CD4-positive, alpha-beta T cell (primary cell): ENCODE measurements around the gene MED12L. TPM values are rescaled to one million over a fixed set of nuclear protein-coding genes. Genes with fewer than 3 reads are reported as not detected.
"Not testable (repeated sequence)": the region's sequence is repeated elsewhere in the genome, so short reads cannot be mapped to it uniquely, and the experiment has no call there.

ENCODE experiments used
- ATAC-seq: fragments of 200-7000 bp; cut with Tn5 transposase; one replicate; pipeline ENCODE4 v1.10.0; 2022; ENCODE audit warnings: mild to moderate bottlenecking; ENCODE audit not compliant: poor library complexity
- CTCF ChIA-PET: fragments of 350-600 bp; sonication (Branson Sonifier 250); formaldehyde crosslinking; loops from one replicate; lab custom pipeline; 2021; ENCODE audit warnings: antibody characterized with exemption, inconsistent platforms; lab: Charles Lee
- POLR2A ChIA-PET: fragments of 350-600 bp; sonication (Branson Sonifier 250); formaldehyde crosslinking; loops from one replicate; lab custom pipeline; 2021; ENCODE audit warnings: antibody characterized with exemption, inconsistent platforms; lab: Charles Lee
- DNase-seq, 14 experiments: peaks; one replicate each; pipeline ENCODE4 v3.0.0-alpha.2; 2013 to 2020; ENCODE audit warnings: mixed read lengths in 2 of 14
- H3K27ac ChIP-seq, 2 donors: one replicate each; pipeline versions ENCODE4 v1.5.1 to v1.7.0; 2013; ENCODE audit warnings: low read length in 2 of 2, low read depth in 1 of 2, mild to moderate bottlenecking in 1 of 2
- H3K27me3 ChIP-seq, 2 experiments: 1 replicate in 1 of 2; 2 replicates in 1 of 2; pipeline versions ENCODE4 v1.6.1 to v1.7.0; 2013; ENCODE audit warnings: low read length in 2 of 2, control low read depth in 1 of 2, mild to moderate bottlenecking in 1 of 2, moderate library complexity in 1 of 2; ENCODE audit not compliant: insufficient read depth in 2 of 2, control insufficient read depth in 1 of 2
- H3K36me3 ChIP-seq: one replicate; pipeline ENCODE4 v1.6.1; 2013; ENCODE audit warnings: low read length, control low read depth; ENCODE audit not compliant: insufficient read depth
- H3K4me1 ChIP-seq: one replicate; pipeline ENCODE4 v1.6.1; 2013; ENCODE audit warnings: low read length, control low read depth; ENCODE audit not compliant: insufficient read depth
- H3K4me3 ChIP-seq: one replicate; pipeline ENCODE4 v1.5.1; 2013; ENCODE audit warnings: mild to moderate bottlenecking, low read length, moderate library complexity
- H3K9me3 ChIP-seq, 2 experiments: 1 replicate in 1 of 2; 2 replicates in 1 of 2; pipeline versions ENCODE4 v1.6.1 to v1.7.0; 2013; ENCODE audit warnings: low read length in 2 of 2, mild to moderate bottlenecking in 2 of 2, control low read depth in 1 of 2, moderate library complexity in 1 of 2; ENCODE audit not compliant: control insufficient read depth in 1 of 2, insufficient read depth in 1 of 2
- H3K27ac Mint-ChIP-seq: one replicate; pipeline ENCODE4 v1.8.0; 2020; ENCODE audit warnings: mixed read lengths
- H3K27me3 Mint-ChIP-seq: one replicate; pipeline ENCODE4 v1.8.0; 2021; ENCODE audit warnings: mixed read lengths
- H3K36me3 Mint-ChIP-seq: one replicate; pipeline ENCODE4 v1.8.0; 2021; ENCODE audit warnings: low read depth, mixed read lengths
- H3K4me1 Mint-ChIP-seq: one replicate; pipeline ENCODE4 v1.8.0; 2021; ENCODE audit warnings: low read depth, mixed read lengths
- H3K4me3 Mint-ChIP-seq: one replicate; pipeline ENCODE4 v1.8.0; 2020; ENCODE audit warnings: mild to moderate bottlenecking, mixed read lengths
- H3K9me3 Mint-ChIP-seq: one replicate; pipeline ENCODE4 v1.8.0; 2020; ENCODE audit warnings: mixed read lengths
- CTCF ChIP-seq: fragments of 200-600 bp; IDR thresholded peaks from one replicate; pipeline ENCODE4 v1.8.0; 2022; ENCODE audit warnings: antibody characterized with exemption, mild to moderate bottlenecking
- intact Hi-C, 2 experiments: fragments of 100-400 bp; cut with DNase I in 1 of 2; cut with micrococcal nuclease in 1 of 2; formaldehyde crosslinking; loops; one replicate each; pipeline versions ENCODE4 v1.15.1 to v1.9.0; 2023 to 2025; cut with DNase I, micrococcal nuclease
- total RNA-seq, 174 experiments: library from RNA in 2 of 174; stranded (reverse) in 2 of 174; gene quantifications; one replicate each; pipeline ENCODE4 v1.2.3 and lab custom pipeline; 2021 to 2026

Gene MED12L
- total RNA-seq, 2 experiments from 2014 or later, result 0.39 to 0.49 TPM

DNA sequence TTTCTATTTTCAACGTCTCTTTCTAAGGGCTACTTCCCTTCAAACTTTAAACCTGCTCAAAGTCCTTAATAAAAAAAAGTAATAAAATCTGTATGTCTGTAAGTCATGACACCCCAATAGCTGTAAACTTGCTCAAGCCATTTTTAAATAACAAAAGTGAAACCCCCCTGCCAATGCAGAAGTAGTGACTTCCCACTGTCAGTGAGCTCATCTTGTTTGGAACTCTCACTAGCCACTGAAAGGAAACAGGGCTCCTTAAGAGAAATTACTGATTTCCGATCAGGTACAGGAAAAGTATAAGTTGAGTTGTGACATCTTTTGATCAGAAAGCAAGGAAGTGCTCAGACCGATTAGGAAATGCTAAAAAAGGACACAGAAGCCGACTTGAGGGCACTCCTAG lies 145.2 kb downstream of the MED12L start:
- no peak overlapping the region for H3K4me3 Mint-ChIP-seq
- H3K27ac ChIP-seq, result no peak overlapping the region
- H3K27me3 ChIP-seq, result no peaks in the 10 kb centered on the region
- POLR2A ChIA-PET, result interaction anchor here (1.0 kb wide), 1 partner anchor 48 kb away, joined by 3 read pairs; the partner anchor contains the start of gene P2RY14
- CTCF ChIA-PET, result interaction anchor here (1.4 kb wide), 2 partner anchors 48 to 63 kb away, joined by 4 read pairs; partner anchors contain the start of gene P2RY14
- TF ChIP-seq CTCF, result no peak
- ATAC-seq (no peak), DNase-seq (peak in 3 of 14 experiments; percentile 32 to 50 (median 41))
- H3K4me1 Mint-ChIP-seq, result peaks cover 36% of the 10 kb centered on the region
- no peaks in the 10 kb centered on the region for H3K9me3 ChIP-seq
- no peak overlapping the region for H3K4me3 ChIP-seq
- H3K9me3 Mint-ChIP-seq, result no peaks in the 10 kb centered on the region
- no peaks in the 10 kb centered on the region for H3K36me3 ChIP-seq
- H3K4me1 ChIP-seq, result peaks cover 24% of the 10 kb centered on the region
- no peak overlapping the region for H3K27ac Mint-ChIP-seq
- intact Hi-C loops, result no loop called here
- no peaks in the 10 kb centered on the region for H3K27me3 Mint-ChIP-seq
- H3K36me3 Mint-ChIP-seq, result no peaks in the 10 kb centered on the region

DNA sequence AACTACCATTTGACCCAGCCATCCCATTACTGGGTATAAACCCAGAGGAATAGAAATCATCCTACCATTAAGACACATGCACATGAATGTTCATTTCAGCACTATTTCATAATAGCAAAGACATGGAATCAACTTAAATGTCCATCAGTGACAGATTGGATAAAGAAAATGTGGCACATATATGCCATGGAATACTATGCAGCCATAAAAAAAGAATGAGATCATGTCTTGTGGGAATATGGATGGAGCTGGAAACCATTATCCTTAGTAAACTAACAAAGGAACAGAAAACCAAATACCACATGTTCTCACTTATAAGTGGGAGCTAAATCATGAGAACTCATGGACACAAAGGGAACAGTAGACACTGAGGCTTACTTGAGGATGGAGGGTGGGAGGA lies 146.9 kb downstream of the MED12L start:
- peaks cover 26% of the 10 kb centered on the region for H3K4me1 Mint-ChIP-seq
- ATAC-seq, H3K4me3 Mint-ChIP-seq, POLR2A ChIA-PET, H3K9me3 Mint-ChIP-seq, H3K36me3 ChIP-seq, H3K9me3 ChIP-seq, H3K27ac Mint-ChIP-seq, H3K27ac ChIP-seq, H3K4me3 ChIP-seq, H3K27me3 ChIP-seq, H3K36me3 Mint-ChIP-seq, DNase-seq, intact Hi-C loops, H3K27me3 Mint-ChIP-seq: not testable (repeated sequence)
- peaks cover 12% of the 10 kb centered on the region for H3K4me1 ChIP-seq
- CTCF ChIA-PET, result interaction anchor here (1.2 kb wide), 1 partner anchor 64 kb away, joined by 5 read pairs; no protein-coding TSS in a partner anchor

DNA sequence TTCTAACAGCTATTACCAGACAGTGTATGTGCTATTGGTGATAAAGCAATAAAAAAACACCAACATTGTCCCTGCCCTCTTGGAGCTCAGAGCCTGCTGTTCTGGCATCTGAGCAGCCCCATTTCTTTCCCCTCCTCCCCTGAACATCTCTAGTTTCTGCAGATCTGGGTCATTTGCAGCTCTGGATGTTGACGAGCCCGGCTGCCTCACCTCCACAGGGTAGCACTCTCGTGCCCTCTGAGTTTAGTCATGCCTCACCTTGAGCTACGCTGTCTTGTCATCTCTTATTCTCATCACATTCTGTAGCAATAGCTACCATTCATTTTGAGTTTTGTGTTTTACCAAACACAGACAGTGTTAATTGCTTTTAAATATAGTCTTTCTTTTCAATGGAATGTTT lies 147.5 kb downstream of the MED12L start:
- H3K9me3 Mint-ChIP-seq, result no peaks in the 10 kb centered on the region
- H3K4me1 ChIP-seq, result peaks cover 7% of the 10 kb centered on the region
- ChIA-PET POLR2A (no interaction called here), CTCF (interaction anchor here (0.6 to 1.2 kb wide), 2 partner anchors 65 to 67 kb away, joined by 3 to 5 read pairs; no protein-coding TSS in a partner anchor)
- H3K27ac Mint-ChIP-seq, result no peak overlapping the region
- no peaks in the 10 kb centered on the region for H3K36me3 ChIP-seq
- no peak overlapping the region for H3K4me3 Mint-ChIP-seq
- H3K36me3 Mint-ChIP-seq, result no peaks in the 10 kb centered on the region
- DNase-seq (no peak), ATAC-seq (no peak)
- H3K27ac ChIP-seq, result no peak overlapping the region
- peaks cover 20% of the 10 kb centered on the region for H3K4me1 Mint-ChIP-seq
- no peaks in the 10 kb centered on the region for H3K27me3 ChIP-seq
- intact Hi-C loops, result no loop called here
- no peaks in the 10 kb centered on the region for H3K9me3 ChIP-seq
- no peak for TF ChIP-seq CTCF
- no peaks in the 10 kb centered on the region for H3K27me3 Mint-ChIP-seq
- H3K4me3 ChIP-seq, result no peak overlapping the region

DNA sequence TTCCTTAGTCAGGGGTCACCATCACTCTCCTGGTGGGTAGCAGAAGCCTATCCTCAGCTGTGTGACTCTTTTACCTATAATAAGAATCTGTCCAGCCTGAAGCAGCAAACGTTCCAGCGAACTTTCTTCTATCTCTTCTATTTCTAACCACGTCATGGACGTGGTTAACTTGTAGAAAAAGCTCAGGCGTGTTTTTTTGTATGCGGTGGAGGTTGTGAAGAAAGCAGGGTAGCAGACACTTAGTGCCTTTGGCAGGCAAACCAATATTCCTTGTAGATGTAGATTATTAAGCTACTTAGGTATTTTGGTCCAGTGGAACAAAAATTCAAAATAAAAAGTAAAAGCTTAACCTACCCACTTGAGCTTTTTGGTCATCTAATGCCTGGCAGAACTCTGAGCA lies 149.4 kb downstream of the MED12L start:
- no peaks in the 10 kb centered on the region for H3K27me3 Mint-ChIP-seq
- H3K27ac Mint-ChIP-seq, result no peak overlapping the region
- intact Hi-C loops, result no loop called here
- ChIA-PET POLR2A (no interaction called here), CTCF (interaction anchor here (0.6 kb wide), 1 partner anchor 16 kb away, joined by 3 read pairs; no protein-coding TSS in a partner anchor)
- no peaks in the 10 kb centered on the region for H3K27me3 ChIP-seq
- no peaks in the 10 kb centered on the region for H3K36me3 ChIP-seq
- no peaks in the 10 kb centered on the region for H3K9me3 Mint-ChIP-seq
- TF ChIP-seq CTCF, result no peak
- H3K36me3 Mint-ChIP-seq, result no peaks in the 10 kb centered on the region
- peaks cover 12% of the 10 kb centered on the region for H3K4me1 Mint-ChIP-seq
- no peak for ATAC-seq
- H3K4me3 Mint-ChIP-seq, result no peak overlapping the region
- no peaks in the 10 kb centered on the region for H3K9me3 ChIP-seq
- H3K4me1 ChIP-seq, result peaks cover 3% of the 10 kb centered on the region
- H3K4me3 ChIP-seq, result no peak overlapping the region
- DNase-seq, result no peak
- no peak overlapping the region for H3K27ac ChIP-seq
